22Rv1 (cell line): ENCODE results near the gene TIMM44.
A peak's percentile ranks its signal among the peaks of the same experiment; 100 is the strongest.

Experiments
- H3K27ac ChIP-seq: fragments of 450-650 bp; 2 replicates; pipeline ENCODE4 v1.5.1; 2017
- CTCF ChIP-seq: fragments of 450-650 bp; IDR thresholded peaks from 2 replicates; pipeline ENCODE4 v1.5.1; 2017; ENCODE audit warnings: mild to moderate bottlenecking
- ZFX ChIP-seq: fragments of 450-650 bp; IDR thresholded peaks from 2 replicates; pipeline ENCODE4 v1.6.1; 2017; ENCODE audit warnings: antibody characterized with exemption, borderline replicate concordance

TIMM44 gene

DNA sequence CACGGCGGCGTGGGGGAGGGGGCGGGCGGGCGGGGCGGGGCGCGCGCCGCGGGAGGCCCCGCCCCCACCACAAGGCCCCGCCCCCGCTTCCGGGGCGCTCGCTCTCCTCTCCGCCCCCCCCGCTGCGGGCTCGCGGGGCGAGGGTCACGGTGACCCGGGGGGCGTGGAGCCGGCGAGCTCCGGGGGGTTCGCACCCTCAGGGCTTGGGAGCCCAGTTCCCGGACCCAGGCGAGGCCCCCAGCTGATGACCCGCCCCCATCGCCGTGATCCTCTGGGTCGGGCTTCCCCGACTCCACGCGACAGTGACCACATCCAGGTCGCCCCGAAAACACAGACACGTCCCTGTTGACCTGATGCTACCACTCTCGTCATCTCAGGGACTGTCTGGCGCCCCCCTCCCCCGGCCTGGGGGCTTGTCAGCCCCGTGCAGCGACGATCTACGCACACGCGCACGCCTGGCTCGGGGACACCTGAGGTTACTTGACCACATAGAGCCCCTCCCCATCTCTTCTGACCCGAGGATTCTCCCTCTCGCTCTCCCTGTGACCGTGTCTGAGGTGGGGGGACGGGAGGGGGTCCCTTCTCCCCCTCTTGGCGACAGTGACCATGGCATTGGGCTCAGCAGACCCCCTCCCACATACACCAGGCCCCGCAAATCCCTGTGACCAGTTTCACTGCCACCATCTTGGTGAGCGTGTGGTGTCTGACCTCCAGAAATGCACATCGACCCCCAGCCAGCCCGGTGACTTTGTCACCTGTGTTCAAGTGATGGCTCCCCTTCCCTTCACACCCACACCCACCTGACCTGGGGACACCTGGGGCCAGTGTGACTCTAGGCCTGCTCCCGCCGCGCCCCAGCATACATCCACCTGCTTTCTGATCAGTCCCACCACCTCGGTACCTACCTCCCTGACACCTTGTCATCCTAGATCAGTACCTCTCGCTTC, 39.1 kb downstream of the TIMM44 start:
- no peak for TF ChIP-seq ZFX
- no peak for TF ChIP-seq CTCF
- peak overlapping the region; percentile 88 for H3K27ac ChIP-seq

- no peak for TF ChIP-seq ZFX
- TF ChIP-seq CTCF = peak; percentile 93
- peak within 1 kb of the TSS; percentile 88 for H3K27ac ChIP-seq
Observed at GRCh38 chr19:7903244-7904073, 40.0 kb downstream of the TIMM44 start, which contains the start of gene MAP2K7. Gene MAP2K7, plus strand, starts transcription at chr19:7903877. Its CDS starts 68 bp downstream, at chr19:7903945.

GRCh38 chr19:7902796-7903243, 40.6 kb downstream of the TIMM44 start:
- peak overlapping the region; percentile 88 for H3K27ac ChIP-seq
- TF ChIP-seq CTCF (no peak), ZFX (no peak)

- no peak for TF ChIP-seq ZFX
- TF ChIP-seq CTCF = no peak
- H3K27ac ChIP-seq = peak overlapping the region; percentile 88; the same call in 1 of the 2 replicates
Observed at GRCh38 chr19:7901337-7901736, 42.1 kb downstream of the TIMM44 start.

DNA sequence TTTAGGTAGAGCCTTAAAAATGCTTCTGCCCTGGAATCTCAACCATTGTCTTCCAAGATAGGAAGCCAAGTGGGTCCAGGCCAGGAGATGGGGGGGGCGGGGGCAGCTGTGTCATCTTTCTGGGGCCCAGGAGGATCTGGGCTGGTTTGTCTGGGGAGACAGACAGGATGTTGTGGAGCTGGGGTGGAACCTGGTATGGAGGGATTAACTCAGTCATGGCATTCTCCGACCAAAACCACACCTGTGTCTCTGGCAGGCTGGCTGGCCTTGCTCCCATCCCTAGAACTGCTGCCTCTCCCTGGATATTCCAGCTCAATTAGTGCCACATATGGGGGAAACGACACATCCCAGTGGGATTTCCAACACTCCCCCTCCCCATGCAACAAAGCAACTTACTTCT, 42.5 kb downstream of the TIMM44 start:
- TF ChIP-seq ZFX = no peak

GRCh38 chr19:7900401-7900870, 43.0 kb downstream of the TIMM44 start:
- TF ChIP-seq ZFX (no peak), CTCF (no peak)

More for the DNA sequence above, 42.5 kb downstream of the TIMM44 start:
- H3K27ac ChIP-seq = no peak overlapping the region

DNA sequence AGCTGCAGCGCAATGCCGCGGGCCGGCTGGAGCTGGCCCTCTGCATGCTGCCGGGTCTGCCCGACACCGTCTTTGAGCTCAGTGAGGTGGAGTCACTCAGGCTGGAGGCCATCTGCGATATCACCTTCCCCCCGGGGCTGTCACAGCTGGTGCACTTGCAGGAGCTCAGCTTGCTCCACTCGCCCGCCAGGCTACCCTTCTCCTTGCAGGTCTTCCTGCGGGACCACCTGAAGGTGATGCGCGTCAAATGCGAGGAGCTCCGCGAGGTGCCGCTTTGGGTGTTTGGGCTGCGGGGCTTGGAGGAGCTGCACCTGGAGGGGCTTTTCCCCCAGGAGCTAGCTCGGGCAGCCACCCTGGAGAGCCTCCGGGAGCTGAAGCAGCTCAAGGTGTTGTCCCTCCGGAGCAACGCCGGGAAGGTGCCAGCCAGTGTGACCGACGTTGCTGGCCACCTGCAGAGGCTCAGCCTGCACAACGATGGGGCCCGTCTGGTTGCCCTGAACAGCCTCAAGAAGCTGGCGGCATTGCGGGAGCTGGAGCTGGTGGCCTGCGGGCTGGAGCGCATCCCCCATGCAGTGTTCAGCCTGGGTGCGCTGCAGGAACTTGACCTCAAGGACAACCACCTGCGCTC, 43.6 kb downstream of the TIMM44 start:
- no peak overlapping the region for H3K27ac ChIP-seq

More at GRCh38 chr19:7900401-7900870, 43.0 kb downstream of the TIMM44 start:
- H3K27ac ChIP-seq = no peak overlapping the region

More for the DNA sequence above, 43.6 kb downstream of the TIMM44 start:
- no peak for TF ChIP-seq CTCF
- TF ChIP-seq ZFX = no peak
